Ovary (tissue), 9 donors: ENCODE measurements around the gene TLE2. TPM values are rescaled to one million over a fixed set of nuclear protein-coding genes. Genes with fewer than 3 reads are reported as not detected.

Source experiments
- DNase-seq, 5 donors: peaks; one replicate each; pipeline ENCODE4 v3.0.0-alpha.2; 2019 to 2020
- H3K27ac ChIP-seq, 2 donors: fragments of 200-600 bp; one replicate each; pipeline versions ENCODE4 v1.5.1 to v1.8.0; 2019 to 2022
- H3K27me3 ChIP-seq: fragments of 200-600 bp; one replicate; pipeline ENCODE4 v1.8.0; 2022
- H3K36me3 ChIP-seq: fragments of 200-600 bp; sonication (generic); one replicate; pipeline ENCODE4 v1.5.1; 2019
- H3K4me1 ChIP-seq: one replicate; pipeline ENCODE4 v1.8.1; 2013; ENCODE audit warnings: mild to moderate bottlenecking, moderate library complexity; ENCODE audit not compliant: insufficient read depth
- H3K4me3 ChIP-seq: fragments of 200-600 bp; sonication (generic); one replicate; pipeline ENCODE4 v1.5.1; 2017
- H3K9me3 ChIP-seq, 2 donors: fragments of 200-600 bp in 1 of 2; sonication (generic) in 1 of 2; one replicate each; pipeline versions ENCODE4 v1.5.1 to v1.8.1; 2013 to 2019; ENCODE audit warnings: mild to moderate bottlenecking in 1 of 2, moderate library complexity in 1 of 2
- CTCF ChIP-seq, 3 donors: fragments of 450-650 bp in 2 of 3; fragments of 200-600 bp in 1 of 3; IDR thresholded peaks; one replicate each; pipeline versions ENCODE4 v1.5.1 to v1.8.0; 2016 to 2022; ENCODE audit warnings: antibody characterized with exemption in 3 of 3, mild to moderate bottlenecking in 1 of 3
- EP300 ChIP-seq: sonication (generic); formaldehyde crosslinking; IDR thresholded peaks from one replicate; pipeline ENCODE4 v1.6.1; 2017; ENCODE audit warnings: antibody characterized with exemption
- POLR2A ChIP-seq: fragments of 450-650 bp; IDR thresholded peaks from one replicate; pipeline ENCODE4 v1.6.1; 2017; ENCODE audit warnings: antibody characterized with exemption, mild to moderate bottlenecking, moderate library complexity
- WGBS, 3 donors: extraction: QIAGEN DNeasy Blood & Tissue Kit in 1 of 3; methylation state at CpG; one replicate each; pipeline versions ENCODE4 v1.1.5 to v1.1.7; 2013 to 2017; 5-methylcytosine and 5-hydroxymethylcytosine counted together
- intact Hi-C, 4 donors: fragments of 100-400 bp; cut with DNase I; formaldehyde crosslinking; loops; one replicate each; pipeline versions ENCODE4 v1.11.0 to v1.15.1; 2022 to 2023
- polyA plus RNA-seq, 2 donors: library from polyadenylated mRNA; stranded (reverse); fragments of 200-250 nt in 1 of 2; fragments of 350-450 nt in 1 of 2; fragmentation: Illumina TruSeq in 1 of 2; extraction: RNeasy Lipid Tissue Mini Kit (QIAGEN cat#74804) in 1 of 2; gene quantifications; one replicate each; pipeline ENCODE4 v1.2.3, GENCODE V29; 2013 to 2014
- total RNA-seq, 7 donors: library from RNA; depleted of rRNA in 2 of 7; stranded (reverse); fragments of >200 nt in 2 of 7; fragmentation: NEBNext Ultra II Directional in 3 of 7; extraction: Animal tissue kit (Norgen Biotek cat#: 25700) in 3 of 7; gene quantifications; one replicate each; pipeline versions ENCODE4 v1.1.0 to v1.2.4, GENCODE V29; 2016 to 2023
- donor health status: DM: no; HTN: no; CAD: no; lungs with moderate emphysema.
- donor health status: DM: no; HTN: no; CAD: no.
- donor health status: Bipolar disorder and iron deficiency.
- donor health status: DM: yes; HTN: yes; CAD: no.
- donor health status: DM: no; HTN: no; CAD: no.
- donor health status: DM: yes; HTN: yes; CAD: no.

Gene TLE2
- total and polyA plus RNA-seq, 9 donors = 15.1 to 43.9 (median 35.0) TPM

GRCh38 chr19:3073159-3073563 is 44.1 kb upstream of the TLE2 start:
- Histone ChIP-seq H3K4me3 (no peak overlapping the region), H3K9me3 (no peaks in the 10 kb centered on the region), H3K4me1 (no peaks in the 10 kb centered on the region), H3K36me3 (no peaks in the 10 kb centered on the region), H3K27ac (no peak overlapping the region), H3K27me3 (no peaks in the 10 kb centered on the region)
- TF ChIP-seq EP300 (peak; percentile 40), POLR2A (no peak)
- 6 to 15% (median 13%) methylated on average over 3 of the region's 3 CpGs for WGBS, 3 donors
- peak in 1 of 5 donors; percentile 63 for DNase-seq
- intact Hi-C loops = loop anchor here in 2 of 4 donors (10.0 kb wide), 1 partner anchor 118 kb away; no protein-coding TSS in a partner anchor

GRCh38 chr19:3071768-3072167 is 42.7 kb upstream of the TLE2 start:
- no peaks in the 10 kb centered on the region for H3K36me3 ChIP-seq
- TF ChIP-seq POLR2A = no peak
- no peak for TF ChIP-seq EP300
- no peak for TF ChIP-seq CTCF (IDR thresholded peaks at IDR 0.05)
- H3K4me3 ChIP-seq = no peak overlapping the region
- H3K9me3 ChIP-seq = no peaks in the 10 kb centered on the region
- no peak overlapping the region for H3K27ac ChIP-seq
- no peaks in the 10 kb centered on the region for H3K4me1 ChIP-seq
- H3K27me3 ChIP-seq = no peaks in the 10 kb centered on the region
- no peak for DNase-seq
- intact Hi-C loops = loop anchor here in 2 of 4 donors (10.0 kb wide), 1 partner anchor 117 kb away; no protein-coding TSS in a partner anchor
- WGBS, 3 donors = 67 to 72% (median 69%) methylated on average over 4 of the region's 4 CpGs

GRCh38 chr19:3068071-3068470 is 39.0 kb upstream of the TLE2 start:
- H3K9me3 ChIP-seq = no peaks in the 10 kb centered on the region
- WGBS, 3 donors = 56 to 65% (median 63%) methylated on average over 19 to 21 of the region's 21 CpGs
- no peaks in the 10 kb centered on the region for H3K36me3 ChIP-seq
- H3K4me1 ChIP-seq = no peaks in the 10 kb centered on the region
- H3K27ac ChIP-seq = no peak overlapping the region
- no peaks in the 10 kb centered on the region for H3K27me3 ChIP-seq
- DNase-seq = no peak
- TF ChIP-seq POLR2A (no peak), EP300 (no peak), CTCF (IDR thresholded peaks at IDR 0.05) (no peak)
- H3K4me3 ChIP-seq = no peak overlapping the region
- intact Hi-C loops = no loop called here

GRCh38 chr19:3067563-3067962 is 38.5 kb upstream of the TLE2 start:
- Histone ChIP-seq H3K27me3 (no peaks in the 10 kb centered on the region), H3K27ac (no peak overlapping the region), H3K4me3 (no peak overlapping the region), H3K36me3 (no peaks in the 10 kb centered on the region), H3K9me3 (no peaks in the 10 kb centered on the region), H3K4me1 (no peaks in the 10 kb centered on the region)
- no peak for DNase-seq
- no peak for TF ChIP-seq POLR2A
- TF ChIP-seq EP300 = no peak
- no peak for TF ChIP-seq CTCF (IDR thresholded peaks at IDR 0.05)
- intact Hi-C loops = no loop called here
- 81 to 91% (median 83%) methylated on average over 9 of the region's 9 CpGs for WGBS, 3 donors

GRCh38 chr19:3066482-3067049 is 37.5 kb upstream of the TLE2 start:
- TF ChIP-seq CTCF (IDR thresholded peaks at IDR 0.05) (no peak), POLR2A (no peak), EP300 (no peak)
- Histone ChIP-seq H3K4me1 (no peaks in the 10 kb centered on the region), H3K9me3 (no peaks in the 10 kb centered on the region), H3K27ac (no peak overlapping the region), H3K27me3 (no peaks in the 10 kb centered on the region), H3K4me3 (no peak overlapping the region), H3K36me3 (no peaks in the 10 kb centered on the region)
- 83 to 89% (median 88%) methylated on average over 16 of the region's 16 CpGs for WGBS, 3 donors
- no peak for DNase-seq
- intact Hi-C loops = no loop called here
